GM23248 (cell line): Measurements from ENCODE around the gene DCAF6.

ENCODE experiments used
- EZH2 ChIP-seq: fragments of 200-600 bp; sonication (generic); IDR thresholded peaks from 2 replicates; pipeline ENCODE4 v1.6.1; 2018; ENCODE audit warnings: antibody characterized with exemption, mild to moderate bottlenecking; ENCODE audit not compliant: insufficient read depth, poor library complexity, severe bottlenecking
- EZH2phosphoT487 ChIP-seq: fragments of 200-600 bp; sonication (generic); IDR thresholded peaks from 2 replicates; pipeline ENCODE4 v1.6.1; 2018; ENCODE audit warnings: antibody characterized with exemption, moderate library complexity, mild to moderate bottlenecking, low read depth; ENCODE audit not compliant: insufficient read depth

GRCh38 chr1:168035345-168035744, 98.9 kb downstream of the DCAF6 start:
- TF ChIP-seq EZH2, result no peak
- TF ChIP-seq EZH2phosphoT487, result no peak
